T-helper 2 cell treated with Interferon-gamma antibody and Interleukin-4, amounts not matched to agents 100 ng/mL and 5 ng/mL, for 36 hours (primary cell): ENCODE data around the gene MRPL23. TPM values are rescaled to one million over a fixed set of nuclear protein-coding genes. Genes with fewer than 3 reads are reported as not detected.

Experiments
- intact Hi-C: fragments of 100-400 bp; cut with micrococcal nuclease; formaldehyde crosslinking; loops from one replicate; pipeline ENCODE4 v1.15.1; 2023
- total RNA-seq: library from RNA; stranded (reverse); gene quantifications from 2 replicates; pipeline ENCODE4 v1.2.3, GENCODE V29; 2022

MRPL23 gene
- total RNA-seq, 1 donor from 2014 or later: 73.8 TPM

DNA sequence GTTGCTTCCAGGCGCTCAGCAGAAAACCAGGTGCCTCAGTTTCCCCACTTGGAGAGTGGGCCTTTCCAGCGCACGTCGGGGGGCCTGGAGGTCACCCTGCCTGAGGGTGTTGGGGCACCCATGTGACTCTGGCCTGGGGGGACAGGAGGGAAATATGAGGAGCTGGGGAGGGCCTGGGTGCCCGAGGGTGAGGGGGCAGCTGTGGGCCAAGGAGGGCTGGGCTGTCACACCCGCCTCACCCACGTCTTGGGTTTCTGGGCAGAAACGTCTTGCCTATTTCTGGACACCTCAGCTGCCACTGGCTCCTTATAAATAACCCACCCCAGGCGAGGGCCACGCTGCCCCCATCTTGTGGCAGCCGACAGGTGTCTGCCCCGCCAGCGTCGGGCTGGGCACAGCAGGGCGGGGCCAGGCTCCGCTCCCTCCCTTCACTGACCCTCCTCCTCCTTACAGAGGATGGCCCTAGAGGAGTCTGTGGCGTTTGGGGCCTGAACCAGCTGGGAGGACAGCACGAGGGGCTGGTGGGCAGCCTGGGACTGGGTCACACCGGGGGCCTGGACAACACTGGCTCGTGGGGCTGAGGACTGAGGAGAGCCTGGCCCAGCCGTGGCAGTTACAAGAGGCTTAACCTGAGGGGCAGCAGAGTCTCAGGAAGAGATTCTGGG lies 26.1 kb upstream of the MRPL23 start:
- intact Hi-C loops: no loop called here

GRCh38 chr11:1921574-1922141 lies 25.5 kb upstream of the MRPL23 start:
- intact Hi-C loops: no loop called here

- intact Hi-C loops: no loop called here
Observed at GRCh38 chr11:1922481-1923081, 24.6 kb upstream of the MRPL23 start.

DNA sequence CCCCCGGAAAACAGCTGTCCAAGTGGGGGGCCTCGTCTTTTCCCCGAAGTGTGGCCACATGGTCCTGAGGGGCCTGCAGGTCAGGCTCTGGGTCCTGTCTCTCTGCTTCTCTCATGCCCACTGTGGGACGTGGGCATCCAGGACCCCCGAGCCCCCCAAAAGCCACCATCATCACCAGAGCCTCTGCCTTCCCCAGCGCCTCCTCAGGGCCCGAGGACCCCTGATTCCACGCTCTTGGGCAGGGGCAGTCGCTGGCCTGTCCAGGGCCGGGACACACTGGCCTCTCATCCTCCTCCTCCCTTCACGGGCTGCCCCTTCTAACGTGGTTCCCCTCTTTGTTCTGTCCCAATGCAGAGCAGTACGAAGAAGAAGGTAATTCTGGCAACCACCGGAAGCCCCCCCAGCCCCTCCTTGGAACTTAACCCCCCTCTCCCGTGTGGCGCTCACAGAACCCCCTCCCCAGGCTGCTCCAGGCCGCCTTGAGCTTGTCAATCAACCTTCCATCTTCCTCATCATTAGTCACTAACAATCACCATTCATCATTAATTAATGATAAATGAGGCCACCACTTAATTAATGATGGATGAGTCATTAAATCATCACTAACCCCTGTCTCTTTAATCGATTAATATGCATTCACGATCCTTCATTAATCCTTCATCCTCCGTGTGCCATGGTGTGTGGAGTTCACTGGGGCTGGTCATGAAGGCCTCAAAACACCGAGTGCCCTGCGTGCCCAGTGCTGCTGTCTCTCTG lies 23.8 kb upstream of the MRPL23 start:
- intact Hi-C loops: no loop called here

GRCh38 chr11:1924181-1924580 lies 23.0 kb upstream of the MRPL23 start:
- intact Hi-C loops: no loop called here

DNA sequence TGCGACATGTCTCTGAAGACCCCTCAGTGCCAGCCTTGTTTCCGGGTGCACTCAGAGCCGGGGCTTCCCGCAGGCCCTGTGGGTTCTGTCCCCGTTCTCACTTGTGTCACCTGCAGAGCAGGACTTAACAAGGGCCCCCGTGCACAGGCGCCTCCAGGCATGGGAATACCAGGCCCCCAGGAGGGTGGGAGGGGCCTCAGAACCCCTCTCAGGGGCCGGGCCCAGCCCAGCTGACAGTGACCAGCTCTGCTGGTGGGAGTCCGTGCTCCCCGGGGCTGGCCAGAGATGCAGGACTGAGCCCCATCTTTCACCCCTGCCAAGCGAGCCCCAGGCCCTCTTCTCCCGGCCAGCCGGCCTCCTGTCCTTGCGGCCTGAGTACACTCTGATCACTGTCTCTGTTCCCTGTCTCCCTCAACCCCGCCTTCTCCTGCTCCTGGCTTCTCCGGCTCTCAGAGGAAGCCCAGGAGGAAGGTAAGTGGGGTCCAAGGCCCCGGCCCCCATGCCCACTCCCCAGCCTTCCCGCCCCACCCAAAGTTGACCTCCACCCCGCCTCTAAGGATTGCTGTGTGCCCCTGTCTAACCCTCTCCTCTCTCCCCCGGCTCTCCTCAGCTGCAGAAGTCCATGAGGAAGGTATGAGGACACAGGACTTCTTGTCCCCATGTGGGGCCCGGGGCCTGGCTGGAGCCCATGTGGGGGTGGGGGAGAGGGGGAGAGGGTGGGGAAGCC lies 22.3 kb upstream of the MRPL23 start:
- intact Hi-C loops: no loop called here

- intact Hi-C loops: no loop called here
Observed at GRCh38 chr11:1925373-1926155, 21.6 kb upstream of the MRPL23 start.

DNA sequence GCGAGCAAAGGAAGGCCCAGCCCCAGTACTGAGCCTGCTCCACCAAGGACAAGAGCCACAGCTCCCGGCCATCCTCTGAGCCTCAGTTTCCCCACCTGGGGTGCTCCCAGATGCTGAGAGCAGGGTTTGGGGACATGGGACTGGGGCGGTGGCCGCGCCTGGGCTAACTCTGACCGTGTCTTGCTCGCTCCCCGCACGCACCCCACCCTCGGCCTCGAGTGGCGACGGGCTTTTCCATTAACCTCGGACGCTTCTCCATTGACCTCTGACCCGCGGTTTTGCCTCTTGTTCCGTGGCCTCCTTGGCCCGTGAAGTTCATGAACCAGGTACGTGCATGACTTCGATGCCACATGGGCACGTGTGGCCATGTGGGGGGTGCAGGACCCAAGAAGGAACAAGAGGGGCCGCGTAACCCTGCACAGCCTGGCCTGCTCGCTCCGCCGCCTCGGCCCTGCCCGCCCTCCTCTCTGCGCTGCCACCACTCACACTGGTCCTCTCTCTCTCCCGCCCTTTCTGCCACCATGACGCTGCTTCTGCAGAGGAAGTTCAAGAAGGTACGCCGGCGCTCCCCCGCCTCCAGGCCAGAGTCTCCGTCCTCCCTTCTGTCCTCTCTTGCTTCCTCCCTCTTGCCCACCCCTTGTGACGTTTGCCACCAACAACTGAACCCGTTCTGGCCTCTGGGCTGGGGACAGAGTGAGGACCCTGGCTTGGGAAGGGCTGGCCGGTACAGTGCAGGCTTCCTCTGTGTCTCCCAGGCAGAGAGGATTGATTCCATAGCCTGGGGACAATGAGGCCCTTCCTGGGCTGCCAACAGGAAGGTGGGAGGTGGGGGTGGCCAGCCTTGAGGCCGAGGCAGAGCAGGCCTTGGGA lies 20.7 kb upstream of the MRPL23 start:
- intact Hi-C loops: no loop called here

- intact Hi-C loops: no loop called here
Observed at GRCh38 chr11:1927026-1927847, 19.9 kb upstream of the MRPL23 start.

DNA sequence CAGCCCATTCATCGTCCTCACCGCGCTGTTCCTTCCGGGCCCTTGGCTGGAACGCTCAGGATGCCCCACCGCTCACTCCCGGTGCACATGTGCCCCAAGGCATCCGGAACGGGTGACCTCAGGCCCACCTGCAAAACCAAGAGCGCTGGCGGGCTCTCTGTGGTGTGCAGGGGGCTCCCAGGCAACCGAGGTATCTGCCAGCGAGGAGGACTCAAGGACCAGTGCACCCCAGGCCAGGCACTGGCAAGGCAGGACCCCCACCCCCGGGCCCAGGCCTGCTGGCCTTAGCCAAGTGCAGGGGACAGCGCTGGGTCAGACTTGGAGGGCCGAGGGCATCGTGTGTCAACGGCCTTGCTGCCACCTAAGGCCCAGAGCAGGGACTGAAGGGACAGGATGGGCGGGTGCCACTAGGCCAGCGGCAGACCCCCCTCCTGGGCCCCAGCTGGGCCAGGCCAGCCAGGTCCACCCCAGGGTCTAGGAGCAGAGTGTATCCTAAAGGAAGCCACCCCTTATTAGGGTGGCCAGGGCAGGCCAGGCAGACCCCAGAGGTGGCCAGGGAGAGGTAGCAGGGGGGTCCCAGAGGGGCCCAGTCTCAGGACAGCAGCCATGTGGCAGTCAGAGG lies 19.2 kb upstream of the MRPL23 start:
- intact Hi-C loops: no loop called here

DNA sequence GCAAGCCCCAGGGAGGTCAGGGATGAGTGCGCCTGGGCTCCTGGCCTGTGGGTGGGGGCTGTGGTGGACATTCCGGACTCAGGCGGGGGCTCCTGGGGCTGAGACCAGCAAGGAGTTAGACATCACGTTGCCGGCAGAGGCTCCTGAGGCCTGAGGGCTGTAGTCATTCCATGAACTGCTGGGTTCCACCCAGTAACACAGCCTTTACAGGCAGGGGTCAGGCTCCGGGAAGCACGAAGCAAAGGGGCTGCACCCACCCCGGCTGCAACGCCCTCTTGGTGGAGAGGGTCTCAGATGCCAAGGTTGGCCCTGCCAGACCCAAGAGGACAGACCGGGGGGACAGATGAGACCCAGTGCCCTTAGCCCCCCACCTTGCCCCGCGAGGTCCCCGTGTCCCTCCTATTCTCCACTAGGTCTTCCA lies 18.7 kb upstream of the MRPL23 start:
- intact Hi-C loops: no loop called here

- intact Hi-C loops: no loop called here
Observed at GRCh38 chr11:1928891-1929541, 18.1 kb upstream of the MRPL23 start.

GRCh38 chr11:1929621-1930461 lies 17.3 kb upstream of the MRPL23 start:
- intact Hi-C loops: no loop called here

DNA sequence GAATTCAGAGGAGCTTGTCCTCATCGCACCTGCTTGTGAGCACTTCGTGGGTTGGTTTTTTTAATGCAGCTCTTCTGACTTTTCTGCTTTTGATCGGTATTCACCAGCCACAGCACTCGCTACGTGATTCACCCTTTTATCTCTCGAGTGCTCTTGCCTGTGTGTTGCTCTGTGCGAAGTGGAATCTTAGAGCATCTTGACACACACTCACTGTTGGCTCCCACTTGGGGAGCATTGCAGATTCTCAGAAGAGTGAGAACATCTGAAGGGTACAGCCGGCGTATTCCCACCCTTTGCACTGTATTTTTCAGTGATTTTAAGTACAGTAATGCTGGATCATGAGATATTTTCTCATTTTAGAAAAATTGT lies 16.7 kb upstream of the MRPL23 start:
- intact Hi-C loops: no loop called here

- intact Hi-C loops: no loop called here
Observed at GRCh38 chr11:1931341-1932104, 15.6 kb upstream of the MRPL23 start.

GRCh38 chr11:1932105-1932480 lies 15.0 kb upstream of the MRPL23 start:
- intact Hi-C loops: no loop called here
